ENCODE measurements around the gene EPHA4. TPM values are rescaled to one million over a fixed set of nuclear protein-coding genes. Genes with fewer than 3 reads are reported as not detected.
A peak's percentile ranks its signal among the peaks of the same experiment; 100 is the strongest.

The EPHA4 gene
- total RNA-seq, 4 donors from 2014 or later, result 38.9 to 98.9 (median 68.0) TPM

DNA sequence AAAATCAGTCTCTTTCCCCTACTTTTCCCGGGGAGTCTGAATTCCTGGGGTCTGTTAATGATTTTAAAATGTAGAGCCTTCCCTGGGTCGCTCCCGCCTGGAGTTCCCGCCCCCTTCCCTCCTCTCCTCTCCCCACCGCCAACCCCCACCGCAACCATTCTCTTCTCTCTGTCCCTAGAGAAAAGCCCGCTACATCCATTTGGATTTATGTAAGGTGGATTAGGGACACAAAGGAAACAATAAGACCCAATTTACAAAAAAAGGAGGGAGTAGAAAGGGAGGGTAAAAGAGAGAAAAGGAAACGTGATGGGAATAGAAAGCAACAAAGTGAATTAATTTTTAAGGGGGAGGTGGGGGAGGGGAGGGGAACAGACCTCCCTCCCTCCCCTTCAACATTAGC is 2.2 kb downstream of the EPHA4 start:
- peak in 1 of 2 donors; percentile 15 for DNase-seq
- H3K27ac ChIP-seq, result no peak overlapping the region
- no peaks in the 10 kb centered on the region for H3K27me3 ChIP-seq
- no peaks in the 10 kb centered on the region for H3K9me3 ChIP-seq
- TF ChIP-seq POLR2A (IDR thresholded peaks at IDR 0.05), result no peak
- TF ChIP-seq, protein P1, sequence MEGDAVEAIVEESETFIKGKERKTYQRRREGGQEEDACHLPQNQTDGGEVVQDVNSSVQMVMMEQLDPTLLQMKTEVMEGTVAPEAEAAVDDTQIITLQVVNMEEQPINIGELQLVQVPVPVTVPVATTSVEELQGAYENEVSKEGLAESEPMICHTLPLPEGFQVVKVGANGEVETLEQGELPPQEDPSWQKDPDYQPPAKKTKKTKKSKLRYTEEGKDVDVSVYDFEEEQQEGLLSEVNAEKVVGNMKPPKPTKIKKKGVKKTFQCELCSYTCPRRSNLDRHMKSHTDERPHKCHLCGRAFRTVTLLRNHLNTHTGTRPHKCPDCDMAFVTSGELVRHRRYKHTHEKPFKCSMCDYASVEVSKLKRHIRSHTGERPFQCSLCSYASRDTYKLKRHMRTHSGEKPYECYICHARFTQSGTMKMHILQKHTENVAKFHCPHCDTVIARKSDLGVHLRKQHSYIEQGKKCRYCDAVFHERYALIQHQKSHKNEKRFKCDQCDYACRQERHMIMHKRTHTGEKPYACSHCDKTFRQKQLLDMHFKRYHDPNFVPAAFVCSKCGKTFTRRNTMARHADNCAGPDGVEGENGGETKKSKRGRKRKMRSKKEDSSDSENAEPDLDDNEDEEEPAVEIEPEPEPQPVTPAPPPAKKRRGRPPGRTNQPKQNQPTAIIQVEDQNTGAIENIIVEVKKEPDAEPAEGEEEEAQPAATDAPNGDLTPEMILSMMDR (IDR thresholded peaks at IDR 0.05), result no peak
- whole genome bisulfite sequencing, 2 donors, result 15 to 21% methylated on average over 8 of the region's 8 CpGs
- H3K36me3 ChIP-seq, result no peaks in the 10 kb centered on the region
- peaks cover 11 to 17% of the 10 kb centered on the region in 2 donors for H3K4me1 ChIP-seq
- intact Hi-C loops (cut with DNase I), result loop anchor here (10.0 kb wide), 2 partner anchors 465 to 1835 kb away; no protein-coding TSS in a partner anchor
- H3K4me3 ChIP-seq (replicated peaks in 1 of 3), result peak overlapping the region in 2 of 3 donors; percentile 1 to 43

DNA sequence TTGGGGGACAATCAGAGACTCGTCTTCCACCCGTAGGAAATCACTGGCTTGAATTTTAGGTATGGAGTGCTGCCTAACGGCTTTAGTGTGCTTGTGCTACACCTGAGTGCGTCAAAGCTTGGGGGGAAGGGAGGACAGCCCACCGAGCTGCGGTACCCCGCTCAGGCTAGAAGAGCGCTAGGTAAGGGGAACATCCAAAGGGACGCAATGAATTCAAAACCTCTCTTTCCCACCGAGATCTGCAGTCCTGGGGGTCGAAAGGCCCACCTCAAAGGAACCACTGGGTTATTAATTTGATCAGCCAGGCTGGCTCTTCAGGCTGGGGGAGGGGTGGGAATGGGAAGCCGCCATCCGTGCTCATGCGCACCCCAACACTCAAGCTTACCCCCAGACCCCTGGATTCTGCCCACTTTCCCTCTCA is 2.7 kb downstream of the EPHA4 start:
- DNase-seq, result peak; percentile 12 to 16
- Histone ChIP-seq H3K4me1 (peaks cover 11 to 17% of the 10 kb centered on the region in 2 donors), H3K4me3 (replicated peaks in 1 of 3) (peak overlapping the region in 2 of 3 donors; percentile 10 to 43), H3K9me3 (no peaks in the 10 kb centered on the region), H3K36me3 (no peaks in the 10 kb centered on the region), H3K27ac (no peak overlapping the region), H3K27me3 (no peaks in the 10 kb centered on the region)
- 33 to 40% methylated on average over 14 of the region's 14 CpGs for WGBS, 2 donors
- no peak for TF ChIP-seq POLR2A (IDR thresholded peaks at IDR 0.05)
- TF ChIP-seq, protein P1 (IDR thresholded peaks at IDR 0.05), result no peak
- intact Hi-C loops (cut with DNase I), result no loop called here

- intact Hi-C loops (cut with DNase I), result no loop called here
- Histone ChIP-seq H3K4me3 (replicated peaks in 1 of 3) (no peak overlapping the region), H3K4me1 (peaks cover 9 to 17% of the 10 kb centered on the region in 2 donors), H3K36me3 (no peaks in the 10 kb centered on the region), H3K27ac (no peak overlapping the region), H3K9me3 (no peaks in the 10 kb centered on the region), H3K27me3 (no peaks in the 10 kb centered on the region)
- no peak for TF ChIP-seq POLR2A (IDR thresholded peaks at IDR 0.05)
- DNase-seq, result no peak
- 92 to 94% methylated on average over 3 of the region's 3 CpGs for WGBS, 2 donors
These were observed 3.8 kb downstream of the EPHA4 start for GRCh38 chr2:221568299-221568698.

GRCh38 chr2:221567809-221568208 is 4.3 kb downstream of the EPHA4 start:
- no peak for DNase-seq
- peaks cover 9 to 17% of the 10 kb centered on the region in 2 donors for H3K4me1 ChIP-seq
- H3K27ac ChIP-seq, result no peak overlapping the region
- intact Hi-C loops (cut with DNase I), result no loop called here
- no peaks in the 10 kb centered on the region for H3K9me3 ChIP-seq
- no peaks in the 10 kb centered on the region for H3K36me3 ChIP-seq
- no peak overlapping the region for H3K4me3 ChIP-seq (replicated peaks in 1 of 3)
- TF ChIP-seq, protein P1 (IDR thresholded peaks at IDR 0.05), result no peak
- no peak for TF ChIP-seq POLR2A (IDR thresholded peaks at IDR 0.05)
- H3K27me3 ChIP-seq, result no peaks in the 10 kb centered on the region
- 73 to 92% methylated on average over 1 of the region's 1 CpG for WGBS, 2 donors

- H3K27ac ChIP-seq, result no peak overlapping the region
- no peaks in the 10 kb centered on the region for H3K36me3 ChIP-seq
- no peaks in the 10 kb centered on the region for H3K27me3 ChIP-seq
- WGBS, 2 donors, result 94 to 97% methylated on average over 3 of the region's 3 CpGs
- H3K4me1 ChIP-seq, result peaks cover 9 to 17% of the 10 kb centered on the region in 2 donors
- DNase-seq, result no peak
- no peak for TF ChIP-seq POLR2A (IDR thresholded peaks at IDR 0.05)
- TF ChIP-seq, protein P1 (IDR thresholded peaks at IDR 0.05), result no peak
- no peak overlapping the region for H3K4me3 ChIP-seq (replicated peaks in 1 of 3)
- no peaks in the 10 kb centered on the region for H3K9me3 ChIP-seq
- intact Hi-C loops (cut with DNase I), result no loop called here
These were observed 4.8 kb downstream of the EPHA4 start for GRCh38 chr2:221567231-221567760.

Measured in thyroid gland (tissue), 4 donors.